ENCODE results near the gene MC5R.
A peak's percentile ranks its signal among the peaks of the same experiment; 100 is the strongest.

- peak; percentile 85 for TF ChIP-seq CTCF (IDR thresholded peaks at IDR 0.05; ENCODE audit: low read length)
- TF ChIP-seq EZH2phosphoT487 (IDR thresholded peaks at IDR 0.05; ENCODE audit: low read length): no peak
- TF ChIP-seq EZH2 (optimal IDR thresholded peaks at IDR 0.05; ENCODE audit: low read depth, low read length): no peak
Observed at GRCh38 chr18:13823707-13824395, at the start of gene MC5R.
